Activated CD4-positive, alpha-beta T cell treated with anti-CD3 and anti-CD28 coated beads for 4 hours (primary cell): ENCODE results near the gene UBE2J2.
A peak's percentile ranks its signal among the peaks of the same experiment; 100 is the strongest.

Source experiments
- DNase-seq, 2 donors: peaks; one replicate each; pipeline ENCODE4 v3.0.0-alpha.2; 2020

UBE2J2 gene

DNA sequence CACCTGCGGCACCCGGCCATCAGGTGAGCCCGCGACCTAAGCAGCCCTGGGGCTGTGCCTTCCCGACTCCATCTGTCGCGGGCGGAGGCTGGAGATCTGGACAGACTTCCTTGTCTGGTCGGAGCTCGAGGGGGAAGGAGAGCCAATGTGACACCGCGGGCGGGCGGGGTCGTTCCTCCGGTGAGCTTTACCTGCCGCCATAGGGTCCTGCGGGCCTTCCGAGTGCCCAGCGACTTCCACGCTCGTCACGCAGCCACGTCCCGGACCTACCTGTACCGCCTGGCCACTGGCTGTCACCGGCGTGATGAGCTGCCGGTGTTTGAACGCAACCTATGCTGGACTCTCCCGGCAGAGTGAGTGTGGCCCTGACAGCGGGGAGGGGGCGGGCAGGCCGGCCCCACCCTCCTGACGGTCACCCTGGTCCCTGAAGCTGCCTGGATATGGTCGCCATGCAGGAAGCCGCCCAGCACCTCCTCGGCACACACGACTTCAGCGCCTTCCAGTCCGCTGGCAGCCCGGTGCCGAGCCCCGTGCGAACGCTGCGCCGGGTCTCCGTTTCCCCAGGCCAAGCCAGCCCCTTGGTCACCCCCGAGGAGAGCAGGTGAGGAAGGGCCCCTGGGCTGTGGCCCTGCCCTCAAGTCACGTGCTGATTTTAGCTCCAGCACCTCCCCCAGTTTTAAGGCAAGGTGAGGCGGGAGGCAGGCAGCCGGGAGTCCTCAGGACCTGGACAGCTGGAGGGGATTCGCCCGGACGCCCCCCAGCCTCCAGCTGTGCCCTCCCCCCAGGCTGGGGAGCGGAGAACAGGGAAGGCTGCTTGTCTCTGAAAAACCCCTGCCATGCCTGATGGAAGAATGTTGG lies 35.8 kb upstream of the UBE2J2 start:
- DNase-seq = peak in 1 of 2 donors; percentile 21

DNA sequence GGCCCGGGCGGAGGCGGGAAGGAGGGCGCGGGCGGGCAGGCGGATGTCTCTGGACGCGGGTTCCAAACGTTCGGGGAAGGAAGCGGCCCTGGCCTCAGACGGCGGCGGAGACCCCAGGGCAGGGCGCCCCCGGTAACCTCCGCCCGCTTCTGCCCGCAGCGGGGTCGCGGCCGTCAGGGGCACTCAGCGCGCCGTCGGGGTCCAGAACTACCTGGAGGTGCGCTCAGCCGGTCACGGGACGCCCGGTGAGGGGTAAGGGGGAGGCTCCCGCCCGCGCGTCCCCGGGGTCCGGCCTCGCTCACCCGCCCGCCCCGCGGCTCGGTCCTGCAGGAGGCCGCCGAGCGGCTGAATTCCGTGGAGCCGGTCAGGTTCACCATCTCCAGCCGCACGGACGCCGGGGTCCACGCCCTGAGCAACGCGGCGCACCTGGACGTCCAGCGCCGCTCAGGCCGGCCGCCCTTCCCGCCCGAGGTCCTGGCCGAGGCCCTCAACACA lies 35.1 kb upstream of the UBE2J2 start:
- no peak for DNase-seq

DNA sequence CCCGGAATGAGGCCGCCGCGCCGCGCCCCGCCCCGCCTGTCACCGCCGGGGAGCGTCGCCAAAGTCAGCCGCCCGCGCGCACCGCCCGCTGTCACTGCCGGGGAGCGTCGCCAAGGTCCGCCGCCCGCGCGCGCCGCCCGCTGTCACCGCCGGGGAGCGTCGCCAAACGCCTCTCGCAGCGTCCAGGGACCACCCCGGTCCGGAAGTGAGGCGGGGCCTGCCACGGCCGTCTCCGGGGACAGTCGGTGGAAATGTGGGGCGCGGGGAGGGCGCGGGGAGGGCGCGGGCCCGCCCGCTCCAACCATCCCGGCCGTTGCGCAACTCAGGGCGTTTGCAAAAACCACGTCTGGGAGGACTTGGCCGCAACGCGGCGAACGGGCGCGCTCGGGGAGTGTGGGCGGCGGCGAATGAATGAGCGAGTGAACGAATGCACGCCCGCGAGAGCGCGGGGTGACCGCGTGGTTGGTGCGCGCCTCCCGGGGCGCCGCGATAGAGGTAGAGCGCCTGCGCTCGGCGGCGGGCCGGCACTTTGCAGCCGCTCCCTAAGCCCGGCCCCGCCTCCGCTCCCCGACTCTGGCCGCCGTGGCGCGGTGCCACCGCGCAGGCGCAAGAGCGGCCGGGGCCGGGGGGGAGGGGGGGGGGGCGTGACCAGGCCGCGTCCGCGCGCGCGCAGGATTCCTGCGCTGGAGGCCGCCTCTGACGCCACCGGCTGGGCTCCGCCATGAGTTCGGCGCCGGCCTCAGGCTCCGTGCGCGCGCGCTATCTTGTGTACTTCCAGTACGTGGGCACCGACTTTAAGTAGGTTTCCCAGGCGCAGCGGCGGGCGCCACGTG lies 34.5 kb upstream of the UBE2J2 start, which contains the start of the genes ACAP3 and PUSL1:
TSS of gene ACAP3 (minus strand) at position 8 of the 833 bp plus-strand sequence. CDS start 115 bp downstream, outside the sequence.
TSS of gene PUSL1 (plus strand) at position 675 of the 833 bp plus-strand sequence. CDS start at position 722, 47 bp downstream.
- peak; percentile 83 to 91 for DNase-seq

DNA sequence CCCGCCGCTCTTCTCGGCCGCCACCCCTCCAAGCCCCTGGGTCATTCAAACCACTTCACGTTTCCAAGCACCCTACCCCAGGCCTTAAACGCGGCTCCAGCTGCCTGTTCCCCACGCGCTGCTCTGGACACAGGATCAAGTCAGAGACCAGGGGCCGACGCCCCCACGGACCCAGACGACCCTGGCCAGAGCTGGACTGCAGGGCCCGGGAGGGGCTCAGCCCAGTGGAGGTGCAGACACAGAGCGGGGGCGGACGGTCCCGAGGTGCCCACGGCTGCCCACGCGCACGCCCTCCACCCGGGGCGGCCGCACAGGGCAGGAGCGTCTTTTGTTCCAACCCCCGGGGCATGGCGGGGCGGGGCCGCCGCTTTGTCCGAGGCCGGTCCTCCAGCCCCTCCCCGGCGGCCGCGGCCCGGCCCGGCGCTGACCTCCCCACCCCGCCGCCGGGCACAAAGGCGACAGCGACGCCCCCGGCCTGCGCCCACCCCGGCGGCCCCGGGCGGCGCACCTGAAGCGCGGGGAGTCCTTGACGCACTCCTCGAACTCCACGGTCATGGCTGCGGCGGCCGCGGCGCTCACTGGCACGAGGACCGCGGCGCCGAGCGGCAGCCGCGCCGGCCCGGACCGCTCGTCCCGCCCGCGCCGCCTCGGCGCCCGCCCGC lies 33.7 kb upstream of the UBE2J2 start:
- no peak for DNase-seq

DNA sequence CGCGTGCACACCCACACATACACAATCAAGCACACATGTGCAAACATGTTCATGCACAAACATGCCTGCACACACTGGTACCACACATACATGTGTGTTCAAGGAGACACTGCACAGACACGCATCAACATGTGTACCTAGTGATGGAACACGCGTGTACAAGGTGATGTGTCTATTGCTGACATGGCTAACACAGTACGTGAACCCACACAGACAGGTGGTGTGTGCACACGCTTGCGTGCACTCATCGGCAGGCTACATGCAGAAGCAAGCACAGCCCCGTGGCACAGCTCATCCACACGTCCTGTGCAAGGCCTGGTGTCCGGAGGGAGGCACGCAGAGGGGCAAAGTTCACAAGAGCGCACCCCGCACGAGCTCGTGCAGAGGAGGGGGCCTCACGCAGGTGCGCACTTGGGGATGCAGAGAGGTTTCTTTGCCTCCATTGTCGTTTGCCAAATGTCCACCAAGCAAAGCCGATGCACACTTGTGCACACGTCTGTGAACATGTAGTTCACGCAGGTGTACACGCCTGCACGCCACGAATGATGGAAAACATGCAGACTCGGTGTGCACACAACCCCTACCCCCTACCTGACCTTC lies 33.1 kb upstream of the UBE2J2 start:
- no peak for DNase-seq

DNA sequence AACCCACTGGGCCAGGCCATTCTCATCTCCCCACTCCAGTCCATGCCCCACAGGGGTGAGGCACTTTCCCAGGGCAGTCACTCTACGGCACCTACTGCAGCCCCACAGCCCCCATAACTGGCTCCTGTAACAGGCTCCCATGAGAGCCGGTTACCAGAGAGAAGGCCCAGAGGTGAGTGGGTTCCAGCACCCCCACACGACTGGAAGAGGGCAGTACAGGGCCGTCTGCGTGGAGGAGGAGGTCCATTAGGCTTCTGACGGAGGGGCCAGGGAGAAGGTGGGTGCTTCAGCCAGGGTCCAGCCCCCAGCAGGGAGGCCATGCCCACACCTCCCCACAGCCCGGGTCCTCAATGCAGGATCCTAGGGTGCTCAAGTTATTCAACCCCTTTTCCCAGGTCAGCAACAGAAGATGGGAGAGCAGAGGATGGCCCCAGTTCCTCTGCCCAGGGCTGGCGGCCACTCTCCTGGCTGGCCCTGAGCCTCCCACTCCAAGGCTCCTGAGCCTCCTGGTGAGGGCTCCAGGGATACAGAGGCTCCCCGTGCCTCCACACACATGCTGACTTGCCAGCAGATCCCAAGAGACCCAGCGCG lies 32.5 kb upstream of the UBE2J2 start:
- DNase-seq = no peak

DNA sequence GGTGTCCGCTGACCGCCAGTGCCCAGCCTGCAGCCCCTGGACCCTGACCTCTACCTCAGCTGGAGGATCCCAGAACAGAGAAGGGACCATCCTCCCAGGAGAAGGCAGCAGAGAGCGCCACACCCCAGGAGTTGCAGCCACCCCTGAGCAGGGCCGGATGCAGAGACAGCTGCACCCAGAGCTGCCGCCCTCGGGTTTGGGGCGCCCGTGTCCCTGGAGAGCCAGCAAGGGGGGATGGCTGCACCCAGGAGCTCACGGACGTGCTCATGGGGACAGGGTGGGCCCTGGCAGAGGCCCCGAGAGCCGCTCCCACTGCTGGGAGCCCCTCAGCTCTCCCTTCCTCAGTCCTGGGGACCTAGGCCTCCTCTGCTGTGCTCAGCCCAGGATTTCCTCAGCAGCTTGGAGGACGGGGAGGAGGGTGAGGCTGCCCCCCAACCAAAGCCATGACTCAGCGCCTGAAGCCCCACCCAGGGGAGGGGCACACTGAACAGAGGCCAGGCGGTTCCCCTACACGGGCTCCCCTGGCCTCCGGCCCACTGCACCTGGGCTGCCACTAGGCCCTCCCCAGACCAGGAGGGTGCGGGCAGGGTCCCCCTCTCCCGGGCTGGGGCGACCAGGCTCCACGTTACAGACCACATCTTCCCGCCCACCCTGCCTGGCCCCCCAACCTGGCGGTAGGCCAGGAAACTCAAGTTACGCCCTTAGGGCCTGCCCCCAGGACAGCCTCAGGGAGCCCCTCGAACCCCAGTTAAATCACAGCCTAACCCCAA lies 31.8 kb upstream of the UBE2J2 start:
- peak; percentile 68 to 75 for DNase-seq

DNA sequence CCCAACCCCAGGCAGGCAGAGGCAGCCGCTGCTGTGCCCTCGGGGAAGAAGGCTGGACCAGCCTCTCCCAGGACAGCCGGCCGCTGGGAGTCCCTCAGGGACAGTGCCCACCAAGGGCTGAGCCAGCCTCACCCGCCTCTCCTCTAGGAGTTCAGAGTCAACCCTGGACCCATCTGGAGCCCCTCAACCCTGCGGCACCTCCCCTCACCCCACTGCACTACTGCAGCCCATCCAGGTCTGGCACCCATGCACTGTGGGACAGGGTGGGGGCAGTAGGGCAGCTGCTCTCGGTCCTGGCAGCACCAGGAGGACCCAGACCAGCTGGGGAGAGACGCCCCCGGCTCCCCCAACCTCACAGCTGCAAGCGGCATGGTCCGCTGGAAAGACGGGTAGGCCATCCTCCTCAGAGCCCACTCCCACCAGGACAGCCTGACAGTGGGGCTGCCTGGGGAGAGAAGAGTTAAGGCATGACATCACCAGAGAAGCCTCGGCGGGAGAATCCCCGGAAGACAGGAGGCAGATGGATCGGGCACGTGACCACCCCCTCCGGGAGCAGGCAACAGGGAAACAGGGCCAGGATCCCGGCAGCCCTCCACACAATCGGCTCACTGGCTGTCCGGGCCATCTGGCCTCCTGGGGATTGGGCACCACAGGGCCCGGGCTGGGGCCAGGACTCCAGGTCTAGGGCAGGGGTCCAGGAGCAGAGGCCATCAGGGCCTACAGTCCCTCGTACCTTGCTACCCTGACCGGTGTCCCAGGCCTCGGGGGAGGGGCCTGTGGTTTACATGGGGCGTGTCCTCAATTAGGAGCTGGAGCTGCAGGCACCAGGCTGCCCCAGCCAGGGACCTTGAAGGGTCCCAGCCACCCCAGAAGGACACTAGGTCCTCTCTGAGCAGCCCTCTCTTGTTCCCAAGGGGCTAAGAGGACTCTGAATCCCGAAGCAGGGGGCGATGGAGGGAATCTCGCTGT lies 31.0 kb upstream of the UBE2J2 start:
- DNase-seq = no peak

DNA sequence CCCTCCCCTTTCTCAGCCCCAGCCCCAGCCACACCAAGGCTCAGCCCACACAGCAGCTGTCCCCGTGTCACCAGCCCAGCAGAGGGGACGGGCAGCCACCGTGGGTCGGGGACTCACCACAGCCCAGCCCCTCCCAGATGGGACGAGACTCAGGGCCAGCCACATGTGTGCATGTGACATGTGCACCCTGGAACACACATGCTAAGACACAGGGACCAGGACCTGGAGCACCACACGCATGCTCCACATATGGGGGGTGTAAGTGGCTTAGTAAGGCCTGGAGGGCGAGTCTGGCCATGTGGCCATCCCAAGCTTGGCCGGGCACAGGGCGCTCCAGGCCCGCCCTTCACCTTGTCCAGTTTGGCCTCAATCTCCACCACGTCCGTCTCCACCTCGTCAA lies 30.1 kb upstream of the UBE2J2 start:
- DNase-seq = no peak

DNA sequence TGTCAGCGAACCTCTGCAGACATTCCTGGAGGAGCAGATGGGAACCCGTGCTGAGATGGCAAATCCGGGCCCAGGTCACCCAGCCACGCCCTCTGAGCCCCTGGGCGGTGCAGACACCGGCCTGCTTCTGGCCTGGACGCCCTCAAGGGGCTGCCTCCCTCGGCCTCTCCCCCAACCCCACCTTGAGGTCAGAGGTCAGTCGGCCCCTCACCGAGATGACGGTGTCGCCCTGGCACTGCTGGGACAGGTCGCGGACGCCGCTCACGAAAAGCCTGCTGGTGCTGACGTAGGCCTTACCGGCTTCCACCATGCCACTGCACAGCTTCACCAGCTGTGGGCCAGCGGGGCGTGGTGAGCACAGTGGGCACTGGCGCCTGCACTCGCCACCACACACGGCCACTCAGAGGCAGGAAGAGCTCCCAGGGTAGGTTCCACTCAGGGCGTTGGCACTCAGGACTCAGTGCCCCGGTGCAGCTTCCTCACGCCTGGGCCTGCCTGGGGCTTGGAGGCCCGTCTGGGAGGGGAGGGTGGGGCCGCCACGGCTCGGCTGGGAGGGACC lies 29.4 kb upstream of the UBE2J2 start:
- no peak for DNase-seq

DNA sequence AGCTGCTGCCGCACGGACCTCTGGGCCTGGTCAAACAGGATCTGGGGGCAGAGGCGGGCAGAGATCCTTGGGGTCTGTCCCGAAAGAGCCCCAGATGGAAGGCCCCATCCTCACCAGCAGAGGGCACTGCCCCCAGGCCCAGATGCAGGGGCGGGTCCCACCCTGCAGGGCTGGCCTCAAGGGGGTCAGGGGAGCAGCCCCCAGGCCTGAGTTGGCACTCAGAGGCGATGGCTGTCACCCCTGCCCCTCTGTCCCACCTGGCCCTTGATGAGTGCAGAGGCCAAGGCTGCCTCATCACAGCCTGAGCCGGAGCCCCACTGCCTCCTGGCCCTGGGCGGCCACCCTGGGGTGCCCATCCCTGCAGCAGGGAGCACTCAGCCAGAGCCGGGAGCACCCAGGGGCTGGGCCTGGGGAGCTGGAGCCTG lies 28.4 kb upstream of the UBE2J2 start:
- DNase-seq = no peak

DNA sequence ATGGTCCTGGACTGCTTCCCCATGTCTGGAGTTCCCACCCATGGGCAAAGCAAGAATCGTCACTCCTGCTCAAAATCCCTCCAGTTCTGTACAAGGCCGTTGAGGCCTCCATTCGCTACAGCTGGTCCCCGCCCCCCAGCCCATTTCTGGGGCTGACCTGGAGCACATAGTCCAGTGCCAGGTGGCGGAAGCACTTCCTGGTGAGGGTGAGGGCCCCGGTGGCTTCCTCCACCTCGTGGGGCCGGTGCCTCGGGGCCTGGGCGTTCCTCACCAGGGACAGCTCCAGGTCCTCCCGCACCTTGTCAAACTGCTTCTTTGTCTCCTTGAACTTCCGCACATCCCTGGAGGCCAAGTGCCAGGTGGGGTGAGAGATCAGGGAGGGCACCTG lies 26.7 kb upstream of the UBE2J2 start:
- no peak for DNase-seq

DNA sequence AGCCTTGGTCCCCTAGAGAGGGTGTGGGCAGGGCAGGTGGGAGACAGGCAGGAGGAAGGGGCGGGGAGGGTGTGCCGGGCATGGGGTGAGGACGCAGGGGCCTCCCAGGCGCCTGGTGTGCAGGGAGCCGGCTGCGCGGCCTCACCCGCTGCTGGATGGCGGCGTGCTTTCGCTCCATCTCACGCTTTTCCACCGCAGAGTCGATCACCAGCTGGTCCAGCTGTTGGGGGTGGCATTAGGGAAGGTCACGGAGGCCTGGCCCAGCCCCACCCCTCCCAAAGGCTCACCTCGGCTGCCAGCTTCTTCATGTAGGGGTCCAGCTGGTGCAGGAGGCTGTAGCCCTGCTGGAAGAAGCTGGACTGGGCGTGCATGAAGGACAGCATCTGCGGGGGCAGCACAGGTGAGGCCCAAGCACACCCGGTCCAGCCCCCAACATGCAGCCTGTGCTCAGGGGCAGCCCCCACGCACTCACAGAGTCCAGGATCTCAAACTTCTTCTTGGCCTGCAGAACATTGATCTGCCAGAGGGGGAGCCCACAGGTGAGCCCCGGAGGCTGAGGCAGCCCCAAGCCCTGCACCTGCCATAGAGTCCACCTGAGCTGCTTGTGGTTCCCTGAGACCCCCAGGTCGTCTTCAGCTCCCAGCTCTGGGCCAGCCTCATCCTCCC lies 26.2 kb upstream of the UBE2J2 start:
- no peak for DNase-seq

DNA sequence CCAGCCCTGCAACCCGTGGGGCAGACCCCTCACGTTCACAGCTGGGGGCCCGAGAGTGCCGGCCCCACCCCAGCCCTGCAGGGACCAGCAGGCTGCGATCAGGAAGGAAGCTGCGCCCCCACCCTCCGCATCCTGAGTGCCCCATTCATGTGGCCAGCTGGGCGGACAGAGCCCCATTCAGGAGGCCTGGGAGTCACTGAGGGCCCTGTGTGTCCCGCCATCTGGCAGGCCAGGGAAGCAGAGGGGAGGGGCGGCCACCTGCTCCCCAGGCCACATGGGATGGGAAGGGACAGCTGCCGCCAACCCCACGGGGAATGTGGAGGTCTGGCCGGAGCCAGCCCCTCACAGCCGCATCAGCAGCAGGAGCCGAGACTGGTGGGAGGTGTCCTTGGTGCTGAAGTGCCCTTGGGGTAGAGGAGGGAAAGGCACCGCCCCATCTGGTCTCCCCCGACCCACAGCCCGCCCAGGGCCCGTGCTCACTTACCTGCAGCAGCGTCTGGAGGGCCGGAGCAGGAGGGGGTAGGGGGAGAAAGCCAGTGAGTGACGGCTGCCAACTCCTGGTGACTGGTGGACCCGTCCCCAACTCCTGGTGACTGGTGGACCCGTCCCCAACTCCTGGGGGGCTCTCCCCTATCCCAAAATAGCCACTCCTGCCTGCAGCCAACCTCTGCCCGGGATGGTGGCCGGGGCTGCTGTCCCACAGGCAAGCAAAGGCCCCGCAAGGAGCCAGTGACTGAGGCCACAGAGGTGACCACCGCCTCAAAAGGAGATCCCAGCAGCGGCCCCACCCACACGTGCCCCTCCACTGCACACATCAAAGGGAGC lies 25.4 kb upstream of the UBE2J2 start:
- DNase-seq = no peak

DNA sequence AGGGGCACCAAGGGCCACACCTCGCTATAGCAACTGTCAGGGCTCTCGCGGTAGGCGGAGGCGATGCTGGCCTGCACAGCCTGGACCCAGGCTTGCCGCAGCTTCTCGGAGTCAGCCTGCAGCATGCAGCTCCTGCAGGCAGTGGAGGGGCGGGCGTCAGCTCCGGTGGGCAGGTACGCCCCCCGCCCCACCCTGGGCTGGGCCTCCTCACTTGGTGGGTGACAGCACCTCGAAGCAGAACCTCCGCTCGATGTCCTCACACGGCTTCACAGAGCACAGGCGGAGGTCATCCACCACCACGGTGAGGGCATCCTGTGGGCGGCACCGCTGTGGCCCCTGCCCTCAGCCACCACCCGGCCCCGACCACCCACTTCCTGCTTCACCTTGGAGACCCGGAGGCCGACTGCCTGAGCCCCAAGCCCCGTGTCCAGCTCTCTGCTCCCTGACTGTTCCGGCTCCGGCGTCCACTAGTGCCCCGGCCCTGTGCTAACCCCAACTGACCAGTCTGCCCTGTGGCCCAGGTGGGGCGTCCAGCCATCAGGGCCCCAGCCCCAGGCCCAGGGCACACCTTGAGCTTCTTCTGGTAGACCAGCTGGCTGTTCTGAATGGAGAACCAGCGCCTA lies 24.3 kb upstream of the UBE2J2 start:
- DNase-seq = no peak

DNA sequence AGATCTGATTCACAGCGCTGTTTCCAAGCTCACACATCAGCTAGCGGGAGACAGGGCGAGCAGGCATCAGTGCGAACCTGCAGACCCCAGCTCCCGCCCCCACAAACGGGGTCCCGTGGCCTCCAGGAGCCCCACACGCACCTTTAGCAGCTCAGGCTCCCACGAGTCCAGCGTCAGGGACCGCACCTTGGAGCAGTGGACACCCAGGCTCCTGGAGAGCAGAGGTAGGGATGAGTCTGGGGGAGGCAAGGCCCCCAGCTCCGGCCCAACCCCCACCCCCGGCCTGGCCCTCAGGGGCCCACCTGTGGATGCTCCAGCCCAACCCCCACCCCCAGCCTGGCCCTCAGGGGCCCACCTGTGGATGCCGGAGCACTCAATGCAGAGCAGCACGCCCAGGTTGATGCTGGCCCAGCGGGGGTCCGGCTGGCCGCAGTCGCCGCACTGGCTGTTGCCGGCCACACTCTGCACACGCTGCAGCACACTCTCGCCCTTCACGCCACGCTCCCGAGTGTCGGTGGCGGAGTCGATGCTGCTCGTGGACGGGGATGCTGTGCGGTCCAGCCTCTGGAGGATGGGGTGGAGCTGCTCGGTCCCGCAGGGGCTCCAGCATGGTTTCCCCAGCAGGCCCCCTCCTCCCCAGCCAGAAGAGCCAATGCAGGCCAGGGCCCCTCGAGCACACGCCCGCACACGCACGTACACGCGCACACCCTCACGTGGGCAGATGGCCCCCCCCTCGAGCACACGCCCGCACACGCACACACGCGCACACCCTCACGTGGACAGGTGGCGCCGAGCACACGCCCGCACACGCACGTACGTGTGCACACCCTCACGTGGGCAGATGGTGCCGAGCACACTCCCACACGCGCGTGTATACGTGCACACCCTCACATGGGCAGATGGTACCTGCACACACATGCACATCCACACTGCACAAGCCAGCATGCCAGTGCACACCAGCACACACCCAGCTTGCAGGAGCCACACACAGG lies 22.7 kb upstream of the UBE2J2 start:
- no peak for DNase-seq
